SIG-M5 (cell line): ENCODE data around the gene ICA1L.
"Not testable (repeated sequence)": the region's sequence is repeated elsewhere in the genome, so short reads cannot be mapped to it uniquely, and the experiment has no call there.

Experiments used
- DNase-seq: peaks from one replicate; lab custom pipeline; 2025; lab: John Stamatoyannopoulos, UW

The ICA1L gene

GRCh38 chr2:202847693-202848524 is 23.7 kb downstream of the ICA1L start:
- peak; percentile 4 for DNase-seq

- no peak for DNase-seq
Measured at GRCh38 chr2:202844656-202845055, 26.9 kb downstream of the ICA1L start.

- no peak for DNase-seq
Measured at GRCh38 chr2:202842690-202843089, 28.9 kb downstream of the ICA1L start.

- no peak for DNase-seq
Measured at GRCh38 chr2:202841090-202841867, 30.3 kb downstream of the ICA1L start.

GRCh38 chr2:202831242-202832220 is 40.0 kb downstream of the ICA1L start:
- DNase-seq: no peak

GRCh38 chr2:202824901-202825300 is 46.7 kb downstream of the ICA1L start:
- no peak for DNase-seq

- no peak for DNase-seq
Measured at GRCh38 chr2:202822411-202822810, 49.2 kb downstream of the ICA1L start.

GRCh38 chr2:202821206-202822160 is 50.1 kb downstream of the ICA1L start:
- no peak for DNase-seq

GRCh38 chr2:202818321-202818720 is 53.2 kb downstream of the ICA1L start:
- no peak for DNase-seq

- DNase-seq: no peak
Measured at GRCh38 chr2:202817771-202818170, 53.8 kb downstream of the ICA1L start.

GRCh38 chr2:202815548-202816360 is 55.8 kb downstream of the ICA1L start:
- DNase-seq: no peak

GRCh38 chr2:202814226-202814625 is 57.3 kb downstream of the ICA1L start:
- DNase-seq: no peak

- DNase-seq: no peak
Measured at GRCh38 chr2:202813387-202813786, 58.2 kb downstream of the ICA1L start.

- DNase-seq: no peak
Measured at GRCh38 chr2:202808754-202809153, 62.8 kb downstream of the ICA1L start.

GRCh38 chr2:202807431-202808138 is 64.0 kb downstream of the ICA1L start:
- DNase-seq: not testable (repeated sequence)

- not testable (repeated sequence) for DNase-seq
Measured at GRCh38 chr2:202805911-202806310, 65.7 kb downstream of the ICA1L start.

GRCh38 chr2:202797944-202798343 is 73.6 kb downstream of the ICA1L start:
- DNase-seq: no peak

GRCh38 chr2:202790676-202791075 is 80.9 kb downstream of the ICA1L start:
- no peak for DNase-seq

GRCh38 chr2:202786842-202787241 is 84.7 kb downstream of the ICA1L start:
- no peak for DNase-seq
